ENCODE results near the gene MATK.
A peak's percentile ranks its signal among the peaks of the same experiment; 100 is the strongest.

DNA sequence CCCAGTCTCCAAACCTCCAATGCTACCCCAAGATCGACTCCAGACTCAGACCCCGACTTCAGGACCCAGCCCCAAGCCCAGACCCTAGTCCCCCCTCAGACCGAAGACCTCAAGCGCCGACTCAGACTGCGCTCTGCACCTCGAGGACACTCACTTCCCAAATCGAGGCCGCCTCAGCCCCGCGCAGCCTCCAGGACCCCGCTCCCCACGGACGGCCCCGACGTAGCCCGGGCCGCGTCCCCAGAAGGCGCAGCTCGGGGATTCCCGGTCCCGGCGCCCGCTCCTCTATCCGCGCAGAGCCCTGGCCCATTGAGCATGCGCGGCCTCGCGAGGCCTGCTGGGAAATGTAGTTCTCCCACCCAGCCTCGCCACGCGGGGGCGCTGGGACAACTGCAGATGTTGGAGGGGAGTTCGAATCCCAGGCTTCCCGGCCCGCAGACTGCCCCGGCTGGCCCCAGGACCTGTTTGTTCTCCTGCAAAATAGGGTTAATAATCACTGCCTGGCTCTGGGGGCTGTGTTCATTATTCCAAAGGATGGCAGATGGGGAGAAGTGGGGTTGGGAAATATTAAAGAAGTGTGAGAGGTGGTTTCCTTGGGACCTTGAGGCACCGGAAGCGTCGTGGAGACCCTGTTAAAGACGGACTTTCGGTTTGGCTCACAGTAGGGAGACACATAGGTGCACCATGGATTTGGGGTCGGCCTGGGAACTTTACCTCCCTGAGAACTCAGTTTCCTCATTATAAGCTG lies 24.6 kb downstream of the MATK start, which contains the start of gene APBA3:
- TF ChIP-seq CTCF (IDR thresholded peaks at IDR 0.05) (peak; percentile 89), ZFX (IDR thresholded peaks at IDR 0.05; ENCODE audit: borderline replicate concordance) (no peak)

Measured in 22Rv1 (cell line).